Activated naive CD4-positive, alpha-beta T cell treated with anti-CD3 and anti-CD28 coated beads for 36 hours (primary cell): Measurements from ENCODE around the gene TM2D1. TPM values are rescaled to one million over a fixed set of nuclear protein-coding genes. Genes with fewer than 3 reads are reported as not detected.

Experiments used
- CTCF ChIA-PET: fragments of 350-600 bp; sonication (Branson Sonifier 250); formaldehyde crosslinking; loops from one replicate; lab custom pipeline; 2021; ENCODE audit warnings: antibody characterized with exemption; lab: Charles Lee
- DNase-seq: peaks from one replicate; pipeline ENCODE4 v3.0.0-alpha.2; 2020
- H3K27ac Mint-ChIP-seq: one replicate; pipeline ENCODE4 v1.8.0; 2021; ENCODE audit warnings: mild to moderate bottlenecking, mixed read lengths
- H3K27me3 Mint-ChIP-seq: one replicate; pipeline ENCODE4 v1.8.0; 2021; ENCODE audit warnings: low read depth, mixed read lengths
- H3K36me3 Mint-ChIP-seq: one replicate; pipeline ENCODE4 v1.8.0; 2021; ENCODE audit warnings: low read depth, mixed read lengths
- H3K4me1 Mint-ChIP-seq: one replicate; pipeline ENCODE4 v1.8.0; 2021; ENCODE audit warnings: low read depth, mixed read lengths
- H3K4me3 Mint-ChIP-seq: one replicate; pipeline ENCODE4 v1.8.0; 2021; ENCODE audit warnings: mild to moderate bottlenecking, moderate library complexity, mixed read lengths
- H3K9me3 Mint-ChIP-seq: one replicate; pipeline ENCODE4 v1.8.0; 2021; ENCODE audit warnings: mixed read lengths
- intact Hi-C: fragments of 100-400 bp; cut with micrococcal nuclease; formaldehyde crosslinking; loops from one replicate; pipeline ENCODE4 v1.15.1; 2023
- total RNA-seq, 2 experiments: library from RNA; stranded (reverse); gene quantifications; one replicate each; pipeline ENCODE4 v1.2.3, GENCODE V29; 2021

Gene TM2D1
- total RNA-seq, 2 experiments from 2014 or later = 28.2 to 30.9 TPM

- DNase-seq = no peak
- Mint-ChIP-seq H3K27me3 (peaks cover 5% of the 10 kb centered on the region), H3K4me3 (no peak overlapping the region), H3K4me1 (peaks cover 10% of the 10 kb centered on the region), H3K9me3 (no peaks in the 10 kb centered on the region), H3K27ac (no peak overlapping the region), H3K36me3 (no peaks in the 10 kb centered on the region)
- CTCF ChIA-PET = interaction anchor here (1.1 to 3.9 kb wide), 2 partner anchors 30 to 52 kb away, joined by 3 to 18 read pairs; no protein-coding TSS in a partner anchor
- intact Hi-C loops = loop anchor here (2.0 kb wide), 2 partner anchors 589 to 661 kb away; no protein-coding TSS in a partner anchor
Observed at GRCh38 chr1:61639608-61640336, 85.2 kb downstream of the TM2D1 start.

- Mint-ChIP-seq H3K27ac (no peak overlapping the region), H3K9me3 (no peaks in the 10 kb centered on the region), H3K4me3 (no peak overlapping the region), H3K36me3 (no peaks in the 10 kb centered on the region), H3K4me1 (peaks cover 10% of the 10 kb centered on the region), H3K27me3 (peaks cover 5% of the 10 kb centered on the region)
- CTCF ChIA-PET = interaction anchor here (3.9 kb wide), 1 partner anchor 51 kb away, joined by 18 read pairs; no protein-coding TSS in a partner anchor
- intact Hi-C loops = no loop called here
- no peak for DNase-seq
Observed at GRCh38 chr1:61638911-61639605, 85.9 kb downstream of the TM2D1 start.

DNA sequence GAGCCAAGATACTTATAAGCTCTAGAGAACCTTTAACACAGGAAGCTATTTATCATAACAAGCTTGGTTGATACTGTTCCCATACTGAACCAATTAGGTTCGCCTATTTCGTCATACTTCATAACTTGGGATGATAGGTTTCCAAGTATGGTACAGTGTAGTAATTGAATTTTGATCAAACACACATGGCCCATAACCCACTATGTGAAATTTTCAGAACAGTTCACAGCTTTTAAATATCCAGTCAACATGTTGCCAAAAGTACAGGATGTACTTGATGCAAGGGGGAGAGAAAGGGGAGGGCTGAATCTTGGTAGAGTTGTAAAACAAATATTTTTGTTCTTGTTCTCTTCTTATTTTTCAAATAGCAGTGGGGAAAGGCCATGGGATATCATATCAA is 86.6 kb downstream of the TM2D1 start:
- Mint-ChIP-seq H3K27me3 (peaks cover 5% of the 10 kb centered on the region), H3K4me3 (no peak overlapping the region), H3K36me3 (no peaks in the 10 kb centered on the region), H3K9me3 (no peaks in the 10 kb centered on the region), H3K4me1 (peaks cover 10% of the 10 kb centered on the region), H3K27ac (no peak overlapping the region)
- DNase-seq = no peak
- CTCF ChIA-PET = no interaction called here
- intact Hi-C loops = no loop called here

DNA sequence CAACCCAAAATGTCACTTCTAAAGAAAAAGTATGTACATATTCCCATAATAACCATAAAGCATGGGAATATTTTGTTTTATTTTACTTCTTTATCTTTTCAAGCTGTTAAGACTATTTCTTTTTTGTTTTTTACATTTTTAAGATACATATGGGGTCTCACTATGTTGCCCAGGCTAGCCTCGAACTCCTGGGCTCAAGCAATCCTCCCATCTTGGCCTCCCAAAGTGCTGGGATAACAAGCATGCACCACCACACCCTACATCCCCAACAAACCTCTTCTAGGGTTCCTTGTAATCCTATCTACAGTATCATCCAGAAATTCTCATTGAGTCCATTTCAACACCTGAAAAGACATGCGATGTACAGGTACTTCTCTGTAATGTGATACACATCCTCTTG is 87.5 kb downstream of the TM2D1 start:
- Mint-ChIP-seq H3K9me3 (no peaks in the 10 kb centered on the region), H3K36me3 (no peaks in the 10 kb centered on the region), H3K27ac (no peak overlapping the region), H3K27me3 (peaks cover 5% of the 10 kb centered on the region), H3K4me1 (peaks cover 10% of the 10 kb centered on the region), H3K4me3 (no peak overlapping the region)
- no peak for DNase-seq
- CTCF ChIA-PET = no interaction called here
- intact Hi-C loops = no loop called here

GRCh38 chr1:61636814-61637213 is 88.1 kb downstream of the TM2D1 start:
- H3K36me3 Mint-ChIP-seq = no peaks in the 10 kb centered on the region
- no peaks in the 10 kb centered on the region for H3K9me3 Mint-ChIP-seq
- CTCF ChIA-PET = interaction anchor here (0.5 kb wide), 1 partner anchor 953 kb away, joined by 3 read pairs; no protein-coding TSS in a partner anchor

GRCh38 chr1:61636376-61636775 is 88.6 kb downstream of the TM2D1 start:
- Mint-ChIP-seq H3K9me3 (no peaks in the 10 kb centered on the region), H3K36me3 (no peaks in the 10 kb centered on the region), H3K27me3 (peaks cover 5% of the 10 kb centered on the region), H3K4me3 (no peak overlapping the region), H3K27ac (no peak overlapping the region), H3K4me1 (peaks cover 5% of the 10 kb centered on the region)
- DNase-seq = no peak
- CTCF ChIA-PET = interaction anchor here (0.5 kb wide), 1 partner anchor 953 kb away, joined by 3 read pairs; no protein-coding TSS in a partner anchor
- intact Hi-C loops = no loop called here

More at GRCh38 chr1:61636814-61637213, 88.1 kb downstream of the TM2D1 start:
- Mint-ChIP-seq H3K27ac (no peak overlapping the region), H3K4me1 (peaks cover 10% of the 10 kb centered on the region), H3K4me3 (no peak overlapping the region), H3K27me3 (peaks cover 5% of the 10 kb centered on the region)
- DNase-seq = no peak
- intact Hi-C loops = no loop called here

- no peak overlapping the region for H3K27ac Mint-ChIP-seq
- DNase-seq = no peak
- H3K4me1 Mint-ChIP-seq = no peaks in the 10 kb centered on the region
- no peaks in the 10 kb centered on the region for H3K9me3 Mint-ChIP-seq
- intact Hi-C loops = no loop called here
- H3K27me3 Mint-ChIP-seq = peaks cover 5% of the 10 kb centered on the region
- no peak overlapping the region for H3K4me3 Mint-ChIP-seq
- CTCF ChIA-PET = interaction anchor here (0.6 kb wide), 1 partner anchor 8 kb away, joined by 3 read pairs; no protein-coding TSS in a partner anchor
- H3K36me3 Mint-ChIP-seq = no peaks in the 10 kb centered on the region
Observed at GRCh38 chr1:61635557-61635956, 89.4 kb downstream of the TM2D1 start.

- Mint-ChIP-seq H3K4me3 (no peak overlapping the region), H3K27me3 (peaks cover 1% of the 10 kb centered on the region), H3K36me3 (no peaks in the 10 kb centered on the region), H3K9me3 (no peaks in the 10 kb centered on the region), H3K27ac (no peak overlapping the region), H3K4me1 (no peaks in the 10 kb centered on the region)
- intact Hi-C loops = no loop called here
- CTCF ChIA-PET = interaction anchor here (1.3 kb wide), 1 partner anchor 41 kb away, joined by 3 read pairs; no protein-coding TSS in a partner anchor
- DNase-seq = no peak
Observed at GRCh38 chr1:61631436-61631835, 93.5 kb downstream of the TM2D1 start.

Other genes with a start within 250 kb of the TM2D1 start
- 10 to 100 TPM; 13.3 to 13.5 TPM for gene PATJ, start 17.3 kb upstream of the TM2D1 start, total RNA-seq